NK-92 treated with Interleukin-12 subunit alpha and Interleukin-12 subunit beta, amount 100 ng/mL, for 24 hours (cell line): Measurements from ENCODE around the gene NOLC1.
"Not testable (repeated sequence)": the region's sequence is repeated elsewhere in the genome, so short reads cannot be mapped to it uniquely, and the experiment has no call there.

Experiments used
- DNase-seq: peaks from one replicate; lab custom pipeline; 2025; lab: John Stamatoyannopoulos, UW

Gene NOLC1

GRCh38 chr10:102154466-102155116 lies 2.4 kb downstream of the NOLC1 start:
- no peak for DNase-seq

- DNase-seq = no peak
Observed at GRCh38 chr10:102157224-102157623, 5.0 kb downstream of the NOLC1 start.

- no peak for DNase-seq
Observed at GRCh38 chr10:102159051-102159597, 6.9 kb downstream of the NOLC1 start.

- no peak for DNase-seq
Observed at GRCh38 chr10:102159831-102160230, 7.6 kb downstream of the NOLC1 start.

- DNase-seq = no peak
Observed at GRCh38 chr10:102163342-102163989, 11.3 kb downstream of the NOLC1 start.

GRCh38 chr10:102167861-102168260 lies 15.7 kb downstream of the NOLC1 start:
- no peak for DNase-seq

- DNase-seq = no peak
Observed at GRCh38 chr10:102170602-102171001, 18.4 kb downstream of the NOLC1 start.

- DNase-seq = no peak
Observed at GRCh38 chr10:102172288-102172687, 20.1 kb downstream of the NOLC1 start.

- no peak for DNase-seq
Observed at GRCh38 chr10:102175415-102175814, 23.2 kb downstream of the NOLC1 start.

GRCh38 chr10:102184606-102185005 lies 32.4 kb downstream of the NOLC1 start:
- DNase-seq = no peak

GRCh38 chr10:102185272-102185671 lies 33.1 kb downstream of the NOLC1 start:
- no peak for DNase-seq

GRCh38 chr10:102185811-102186527 lies 33.8 kb downstream of the NOLC1 start:
- DNase-seq = no peak

- no peak for DNase-seq
Observed at GRCh38 chr10:102188298-102188940, 36.2 kb downstream of the NOLC1 start.

- DNase-seq = not testable (repeated sequence)
Observed at GRCh38 chr10:102188941-102189898, 37.0 kb downstream of the NOLC1 start.

GRCh38 chr10:102191956-102192355 lies 39.8 kb downstream of the NOLC1 start:
- no peak for DNase-seq

- no peak for DNase-seq
Observed at GRCh38 chr10:102195296-102195870, 43.2 kb downstream of the NOLC1 start.

- no peak for DNase-seq
Observed at GRCh38 chr10:102196893-102197292, 44.7 kb downstream of the NOLC1 start.

GRCh38 chr10:102198027-102198426 lies 45.8 kb downstream of the NOLC1 start:
- no peak for DNase-seq

GRCh38 chr10:102200751-102201640 lies 48.8 kb downstream of the NOLC1 start:
- DNase-seq = no peak

- DNase-seq = no peak
Observed at GRCh38 chr10:102202386-102202785, 50.2 kb downstream of the NOLC1 start.
